Upper lobe of right lung (tissue), 1 donor: Measurements from ENCODE around the gene PSMD2. TPM values are rescaled to one million over a fixed set of nuclear protein-coding genes. Genes with fewer than 3 reads are reported as not detected.

ENCODE experiments used
- ATAC-seq: fragments of 200-7000 bp; cut with Tn5 transposase; one replicate; pipeline ENCODE4 v1.9.1; 2020; ENCODE audit warnings: mild to moderate bottlenecking, moderate library complexity
- DNase-seq: peaks from one replicate; pipeline ENCODE4 v3.0.0-alpha.2; 2020
- H3K27ac ChIP-seq: fragments of 200-600 bp; one replicate; pipeline ENCODE4 v1.8.0; 2022
- H3K27me3 ChIP-seq: fragments of 200-600 bp; one replicate; pipeline ENCODE4 v1.8.0; 2022; ENCODE audit warnings: mild to moderate bottlenecking
- H3K36me3 ChIP-seq: fragments of 200-600 bp; one replicate; pipeline ENCODE4 v1.8.0; 2022
- H3K4me1 ChIP-seq: fragments of 200-600 bp; one replicate; pipeline ENCODE4 v1.8.0; 2022
- H3K4me3 ChIP-seq: fragments of 200-600 bp; one replicate; pipeline ENCODE4 v1.8.0; 2022; ENCODE audit warnings: mild to moderate bottlenecking
- H3K9me3 ChIP-seq: fragments of 200-600 bp; one replicate; pipeline ENCODE4 v1.8.0; 2022
- CTCF ChIP-seq: fragments of 200-600 bp; IDR thresholded peaks from one replicate; pipeline ENCODE4 v1.8.0; 2022; ENCODE audit warnings: antibody characterized with exemption
- intact Hi-C: fragments of 100-400 bp; cut with DNase I; formaldehyde crosslinking; loops from one replicate; pipeline ENCODE4 v1.11.0; 2022
- total RNA-seq: library from RNA; stranded (reverse); fragmentation: NEBNext Ultra II Directional; extraction: Animal tissue kit (Norgen Biotek cat#: 25700); gene quantifications from one replicate; pipeline ENCODE4 v1.2.1, GENCODE V29; 2021
- donor health status: DM: no; HTN: yes; CAD: no; lungs with severe emphysema.

PSMD2 gene
- total RNA-seq, 1 donor from 2014 or later: 152 TPM

- TF ChIP-seq CTCF: no peak
- DNase-seq (no peak), ATAC-seq (no peak)
- intact Hi-C loops: no loop called here
- no peak overlapping the region for H3K4me3 ChIP-seq
- H3K27me3 ChIP-seq: no peaks in the 10 kb centered on the region
- peaks cover 66% of the 10 kb centered on the region for H3K36me3 ChIP-seq
- H3K27ac ChIP-seq: no peak overlapping the region
- no peaks in the 10 kb centered on the region for H3K9me3 ChIP-seq
- peaks cover 21% of the 10 kb centered on the region for H3K4me1 ChIP-seq
Observed at GRCh38 chr3:184333700-184334099, 34.7 kb downstream of the PSMD2 start.

GRCh38 chr3:184334470-184335158, 35.6 kb downstream of the PSMD2 start:
- intact Hi-C loops: no loop called here
- ATAC-seq (no peak), DNase-seq (no peak)
- Histone ChIP-seq H3K4me3 (no peak overlapping the region), H3K4me1 (peaks cover 26% of the 10 kb centered on the region), H3K27ac (peak overlapping the region; percentile 89), H3K9me3 (no peaks in the 10 kb centered on the region), H3K27me3 (no peaks in the 10 kb centered on the region), H3K36me3 (peaks cover 57% of the 10 kb centered on the region)
- no peak for TF ChIP-seq CTCF

- H3K4me3 ChIP-seq: peak overlapping the region; percentile 72
- ATAC-seq (no peak), DNase-seq (no peak)
Observed at GRCh38 chr3:184335291-184335660, 36.2 kb downstream of the PSMD2 start.

GRCh38 chr3:184335661-184336546, 36.9 kb downstream of the PSMD2 start:
- DNase-seq (peak; percentile 94), ATAC-seq (peak; percentile 83)
- no peaks in the 10 kb centered on the region for H3K9me3 ChIP-seq
- intact Hi-C loops: no loop called here
- H3K27ac ChIP-seq: peak overlapping the region; percentile 89
- H3K4me1 ChIP-seq: peaks cover 26% of the 10 kb centered on the region
- H3K36me3 ChIP-seq: peaks cover 44% of the 10 kb centered on the region
- no peaks in the 10 kb centered on the region for H3K27me3 ChIP-seq
- H3K4me3 ChIP-seq: peak overlapping the region; percentile 72
- TF ChIP-seq CTCF: no peak

More at GRCh38 chr3:184335291-184335660, 36.2 kb downstream of the PSMD2 start:
- peaks cover 26% of the 10 kb centered on the region for H3K4me1 ChIP-seq
- peaks cover 50% of the 10 kb centered on the region for H3K36me3 ChIP-seq
- no peak for TF ChIP-seq CTCF
- intact Hi-C loops: no loop called here
- H3K27me3 ChIP-seq: no peaks in the 10 kb centered on the region
- H3K9me3 ChIP-seq: no peaks in the 10 kb centered on the region
- peak overlapping the region; percentile 89 for H3K27ac ChIP-seq

- Histone ChIP-seq H3K4me1 (peaks cover 26% of the 10 kb centered on the region), H3K4me3 (peak overlapping the region; percentile 72), H3K9me3 (no peaks in the 10 kb centered on the region), H3K27me3 (no peaks in the 10 kb centered on the region), H3K27ac (peak overlapping the region; percentile 89), H3K36me3 (peaks cover 39% of the 10 kb centered on the region)
- ATAC-seq (peak; percentile 18), DNase-seq (no peak)
- intact Hi-C loops: no loop called here
- TF ChIP-seq CTCF: no peak
Observed at GRCh38 chr3:184336547-184337398, 37.7 kb downstream of the PSMD2 start.
